ENCODE measurements around the gene IQGAP2. TPM values are rescaled to one million over a fixed set of nuclear protein-coding genes. Genes with fewer than 3 reads are reported as not detected.

The IQGAP2 gene
- total RNA-seq, 2 donors from 2014 or later = 15.3 to 17.6 TPM

DNA sequence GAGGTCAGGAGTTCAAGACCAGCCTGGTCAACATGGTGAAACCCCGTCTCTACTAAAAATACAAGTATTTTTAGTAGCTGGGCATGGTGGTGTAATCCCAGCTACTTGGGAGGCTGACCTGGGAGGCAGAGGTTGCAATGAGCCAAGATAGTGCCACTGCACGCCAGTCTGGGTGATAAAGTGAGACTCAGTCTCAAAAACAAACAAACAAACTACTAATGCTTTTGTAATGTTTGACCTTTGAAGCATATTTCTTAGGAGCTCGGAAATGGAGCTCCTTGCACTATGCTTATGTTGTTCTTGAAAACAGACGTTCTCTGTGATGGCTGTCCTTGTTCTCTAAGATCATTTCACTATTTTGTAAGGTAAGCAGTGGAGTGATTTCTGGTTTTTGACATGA lies 214.1 kb downstream of the IQGAP2 start:
- ATAC-seq (ENCODE audit: insufficient number of reproducible peaks, low FRiP score, low read depth) = no peak
- no peaks in the 10 kb centered on the region for H3K36me3 ChIP-seq
- no peaks in the 10 kb centered on the region for H3K27me3 ChIP-seq (replicated peaks; ENCODE audit: insufficient read depth)
- no peak overlapping the region for H3K27ac ChIP-seq
- H3K9me3 ChIP-seq = no peaks in the 10 kb centered on the region
- DNase-seq (ENCODE audit: low spot score) = no peak
- H3K4me1 ChIP-seq (ENCODE audit: control insufficient read depth in 1 of 2, low read depth in 2 of 2) = no peaks in the 10 kb centered on the region
- TF ChIP-seq, protein P1, sequence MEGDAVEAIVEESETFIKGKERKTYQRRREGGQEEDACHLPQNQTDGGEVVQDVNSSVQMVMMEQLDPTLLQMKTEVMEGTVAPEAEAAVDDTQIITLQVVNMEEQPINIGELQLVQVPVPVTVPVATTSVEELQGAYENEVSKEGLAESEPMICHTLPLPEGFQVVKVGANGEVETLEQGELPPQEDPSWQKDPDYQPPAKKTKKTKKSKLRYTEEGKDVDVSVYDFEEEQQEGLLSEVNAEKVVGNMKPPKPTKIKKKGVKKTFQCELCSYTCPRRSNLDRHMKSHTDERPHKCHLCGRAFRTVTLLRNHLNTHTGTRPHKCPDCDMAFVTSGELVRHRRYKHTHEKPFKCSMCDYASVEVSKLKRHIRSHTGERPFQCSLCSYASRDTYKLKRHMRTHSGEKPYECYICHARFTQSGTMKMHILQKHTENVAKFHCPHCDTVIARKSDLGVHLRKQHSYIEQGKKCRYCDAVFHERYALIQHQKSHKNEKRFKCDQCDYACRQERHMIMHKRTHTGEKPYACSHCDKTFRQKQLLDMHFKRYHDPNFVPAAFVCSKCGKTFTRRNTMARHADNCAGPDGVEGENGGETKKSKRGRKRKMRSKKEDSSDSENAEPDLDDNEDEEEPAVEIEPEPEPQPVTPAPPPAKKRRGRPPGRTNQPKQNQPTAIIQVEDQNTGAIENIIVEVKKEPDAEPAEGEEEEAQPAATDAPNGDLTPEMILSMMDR (IDR thresholded peaks at IDR 0.05) = no peak
- H3K4me3 ChIP-seq = no peak overlapping the region

DNA sequence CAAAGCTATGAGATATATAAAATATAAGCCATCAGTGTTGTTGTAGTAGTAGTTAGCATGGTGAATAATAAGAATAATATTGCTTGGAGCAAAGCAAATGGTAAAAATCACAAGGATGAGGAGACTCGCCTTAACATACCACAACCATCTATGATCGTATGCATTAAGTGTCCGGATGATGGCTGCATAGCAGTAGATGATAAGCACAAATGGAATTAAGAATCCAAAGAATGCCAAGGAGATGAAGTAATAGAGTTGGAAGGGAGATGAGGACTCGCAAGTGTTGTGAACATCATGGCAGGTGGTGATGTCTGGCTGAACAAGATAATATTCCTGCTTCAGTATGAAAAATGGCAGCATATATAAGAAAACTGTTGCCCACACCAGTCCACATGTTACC lies 214.6 kb downstream of the IQGAP2 start:
- Histone ChIP-seq H3K4me1 (ENCODE audit: control insufficient read depth in 1 of 2, low read depth in 2 of 2) (no peaks in the 10 kb centered on the region), H3K27ac (no peak overlapping the region), H3K4me3 (no peak overlapping the region), H3K9me3 (no peaks in the 10 kb centered on the region), H3K27me3 (replicated peaks; ENCODE audit: insufficient read depth) (no peaks in the 10 kb centered on the region), H3K36me3 (no peaks in the 10 kb centered on the region)
- DNase-seq (ENCODE audit: low spot score) (no peak), ATAC-seq (ENCODE audit: insufficient number of reproducible peaks, low FRiP score, low read depth) (no peak)
- TF ChIP-seq, protein P1 (IDR thresholded peaks at IDR 0.05) = no peak

DNA sequence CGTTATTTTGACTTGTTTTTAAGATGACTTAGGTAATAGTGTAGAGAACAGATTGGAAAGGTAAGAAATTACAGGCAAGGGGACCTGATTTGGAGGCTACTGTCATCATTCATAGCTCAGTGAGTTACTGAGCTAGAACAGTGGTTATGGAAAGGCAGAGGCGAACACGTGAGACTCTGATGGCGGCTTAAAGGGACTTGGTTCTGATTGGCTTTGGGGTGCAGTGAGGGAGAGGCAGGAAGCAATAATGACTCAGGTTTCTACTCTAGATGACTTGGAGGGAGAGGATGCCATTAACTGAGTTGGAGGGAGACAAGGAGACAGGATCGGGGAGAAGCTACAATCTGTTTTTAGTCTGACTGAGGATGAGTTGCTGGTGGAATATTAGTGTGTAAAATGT lies 217.1 kb downstream of the IQGAP2 start:
- Histone ChIP-seq H3K4me3 (no peak overlapping the region), H3K27ac (no peak overlapping the region), H3K27me3 (replicated peaks; ENCODE audit: insufficient read depth) (no peaks in the 10 kb centered on the region), H3K9me3 (no peaks in the 10 kb centered on the region), H3K4me1 (ENCODE audit: control insufficient read depth in 1 of 2, low read depth in 2 of 2) (no peaks in the 10 kb centered on the region), H3K36me3 (no peaks in the 10 kb centered on the region)
- TF ChIP-seq, protein P1 (IDR thresholded peaks at IDR 0.05) = no peak
- DNase-seq (ENCODE audit: low spot score) (no peak), ATAC-seq (ENCODE audit: insufficient number of reproducible peaks, low FRiP score, low read depth) (no peak)

DNA sequence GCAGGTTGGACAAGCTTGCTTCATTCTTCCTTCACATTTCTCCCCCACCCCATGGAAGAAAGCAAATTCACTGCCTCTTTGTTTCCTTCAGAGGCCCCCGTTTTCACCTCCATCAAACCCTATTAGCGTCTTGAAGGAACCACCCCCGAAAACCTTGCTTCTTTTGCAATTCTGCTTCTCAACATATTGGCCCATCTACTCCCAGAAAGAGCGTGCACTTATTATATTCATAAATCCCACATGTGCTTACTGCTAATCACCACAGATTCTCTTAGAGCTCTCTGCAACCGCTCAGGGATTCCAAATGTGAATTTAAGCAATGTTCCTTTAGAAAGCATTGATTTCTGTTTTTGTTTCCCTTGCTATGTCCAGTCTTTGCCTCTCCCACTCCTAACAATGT lies 219.0 kb downstream of the IQGAP2 start:
- Histone ChIP-seq H3K4me1 (ENCODE audit: control insufficient read depth in 1 of 2, low read depth in 2 of 2) (no peaks in the 10 kb centered on the region), H3K4me3 (no peak overlapping the region), H3K27me3 (replicated peaks; ENCODE audit: insufficient read depth) (no peaks in the 10 kb centered on the region), H3K9me3 (no peaks in the 10 kb centered on the region), H3K27ac (no peak overlapping the region), H3K36me3 (no peaks in the 10 kb centered on the region)
- TF ChIP-seq, protein P1 (IDR thresholded peaks at IDR 0.05) = no peak
- DNase-seq (ENCODE audit: low spot score) (no peak), ATAC-seq (ENCODE audit: insufficient number of reproducible peaks, low FRiP score, low read depth) (no peak)

DNA sequence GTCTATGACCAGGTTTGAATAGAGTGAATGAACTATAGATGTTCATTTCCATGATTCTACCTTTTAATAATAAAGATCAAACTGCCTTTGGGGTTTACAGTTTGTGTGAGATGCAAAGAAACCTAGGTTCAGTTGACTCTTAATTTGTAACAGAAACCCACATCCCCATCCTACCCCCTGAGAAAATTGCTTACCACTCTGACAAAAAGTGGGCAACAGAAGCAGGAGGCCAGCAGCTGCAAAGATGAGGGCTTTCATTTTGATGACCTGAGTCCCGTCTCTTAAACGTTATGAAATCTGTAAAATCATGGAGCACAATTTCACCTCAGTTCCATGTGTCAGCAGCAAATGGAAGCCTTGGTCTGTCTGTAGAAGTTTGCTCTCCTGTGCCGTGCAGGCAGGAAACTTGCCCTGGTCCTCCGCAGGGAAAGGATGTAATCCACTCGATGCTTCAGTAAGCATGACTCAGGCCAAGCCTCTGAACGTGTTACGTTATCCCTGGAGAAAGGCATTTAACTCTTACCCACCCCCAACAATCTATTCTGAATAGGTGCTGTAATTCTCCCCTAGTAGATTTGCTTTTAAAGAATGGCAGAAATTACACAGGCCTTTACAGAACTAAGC lies 220.0 kb downstream of the IQGAP2 start, which contains the start of gene F2RL2:
Gene F2RL2, minus strand, starts transcription at position 431 of the 624 bp plus-strand sequence. Its CDS starts 173 bp downstream, at position 258.
- TF ChIP-seq, protein P1 (IDR thresholded peaks at IDR 0.05) = no peak
- no peak for DNase-seq (ENCODE audit: low spot score)
- ATAC-seq (ENCODE audit: insufficient number of reproducible peaks, low FRiP score, low read depth) = no peak
- Histone ChIP-seq H3K9me3 (no peaks in the 10 kb centered on the region), H3K4me1 (ENCODE audit: control insufficient read depth in 1 of 2, low read depth in 2 of 2) (no peaks in the 10 kb centered on the region), H3K36me3 (no peaks in the 10 kb centered on the region), H3K4me3 (no peak within 1 kb of the TSS), H3K27me3 (replicated peaks; ENCODE audit: insufficient read depth) (no peaks in the 10 kb centered on the region), H3K27ac (no peak within 1 kb of the TSS)
